ENCODE data around the gene PXYLP1. TPM values are rescaled to one million over a fixed set of nuclear protein-coding genes. Genes with fewer than 3 reads are reported as not detected.

PXYLP1 gene
- total RNA-seq, 1 donor, result 9.1 TPM

- no peak for TF ChIP-seq CTCF (IDR thresholded peaks at IDR 0.05; ENCODE audit: insufficient read depth, low read length)
- H3K4me3 ChIP-seq (ENCODE audit: low read depth, low read length), result no peak overlapping the region
- no peak for DNase-seq (ENCODE audit: low read depth)
These were observed 110.8 kb downstream of the PXYLP1 start for GRCh38 chr3:141342386-141342785.

GRCh38 chr3:141343077-141343476 lies 111.5 kb downstream of the PXYLP1 start:
- TF ChIP-seq CTCF (IDR thresholded peaks at IDR 0.05; ENCODE audit: insufficient read depth, low read length), result no peak
- DNase-seq (ENCODE audit: low read depth), result no peak
- no peak overlapping the region for H3K4me3 ChIP-seq (ENCODE audit: low read depth, low read length)

GRCh38 chr3:141343865-141344271 lies 112.2 kb downstream of the PXYLP1 start:
- DNase-seq (ENCODE audit: low read depth), result no peak
- TF ChIP-seq CTCF (IDR thresholded peaks at IDR 0.05; ENCODE audit: insufficient read depth, low read length), result no peak
- H3K4me3 ChIP-seq (ENCODE audit: low read depth, low read length), result no peak overlapping the region

Other genes starting within 250 kb of the PXYLP1 start
- gene SPSB4, start 180.5 kb upstream of the PXYLP1 start, total RNA-seq (ENCODE audit: low replicate concordance), result not detected in 2 replicates
- 52.4 and 267 TPM in 2 replicates for gene ZBTB38, start 136.7 kb downstream of the PXYLP1 start, total RNA-seq (ENCODE audit: low replicate concordance)

Measured in fibroblast of the aortic adventitia (primary cell).